Measurements from ENCODE around the gene NOS1AP.
A peak's percentile ranks its signal among the peaks of the same experiment; 100 is the strongest.

The NOS1AP gene

GRCh38 chr1:162147760-162148159 lies 78.3 kb downstream of the NOS1AP start:
- H3K27ac ChIP-seq (ENCODE audit: low read depth, low read length), result peak overlapping the region; percentile 78
- H3K27me3 ChIP-seq (ENCODE audit: control insufficient read depth, insufficient read depth, low read length), result peaks cover 10% of the 10 kb centered on the region; the same call in 1 of the 2 replicates
- no peaks in the 10 kb centered on the region for H3K9me3 ChIP-seq (ENCODE audit: control insufficient read depth, insufficient read depth, low read length)
- no peaks in the 10 kb centered on the region for H3K36me3 ChIP-seq (ENCODE audit: control insufficient read depth, insufficient read depth, low read length)
- H3K4me3 ChIP-seq (ENCODE audit: low read depth, low read length), result peak overlapping the region; percentile 14; the same call in 1 of the 2 replicates
- peaks cover 59% of the 10 kb centered on the region for H3K4me1 ChIP-seq (ENCODE audit: control insufficient read depth, insufficient read depth, low read length)
- no peak overlapping the region for H3K9ac ChIP-seq (ENCODE audit: low read depth, low read length)

GRCh38 chr1:162150112-162150511 lies 80.6 kb downstream of the NOS1AP start:
- Histone ChIP-seq H3K9me3 (ENCODE audit: control insufficient read depth, insufficient read depth, low read length) (no peaks in the 10 kb centered on the region), H3K4me1 (ENCODE audit: control insufficient read depth, insufficient read depth, low read length) (peaks cover 42% of the 10 kb centered on the region), H3K4me3 (ENCODE audit: low read depth, low read length) (no peak overlapping the region), H3K27ac (ENCODE audit: low read depth, low read length) (no peak overlapping the region), H3K27me3 (ENCODE audit: control insufficient read depth, insufficient read depth, low read length) (peaks cover 10% of the 10 kb centered on the region; the same call in 1 of the 2 replicates), H3K9ac (ENCODE audit: low read depth, low read length) (no peak overlapping the region), H3K36me3 (ENCODE audit: control insufficient read depth, insufficient read depth, low read length) (no peaks in the 10 kb centered on the region)

GRCh38 chr1:162151900-162152829 lies 82.7 kb downstream of the NOS1AP start:
- no peaks in the 10 kb centered on the region for H3K9me3 ChIP-seq (ENCODE audit: control insufficient read depth, insufficient read depth, low read length)
- H3K27me3 ChIP-seq (ENCODE audit: control insufficient read depth, insufficient read depth, low read length), result peaks cover 10% of the 10 kb centered on the region; the same call in 1 of the 2 replicates
- no peak overlapping the region for H3K27ac ChIP-seq (ENCODE audit: low read depth, low read length)
- peaks cover 23% of the 10 kb centered on the region for H3K4me1 ChIP-seq (ENCODE audit: control insufficient read depth, insufficient read depth, low read length)
- H3K9ac ChIP-seq (ENCODE audit: low read depth, low read length), result no peak overlapping the region
- H3K4me3 ChIP-seq (ENCODE audit: low read depth, low read length), result no peak overlapping the region
- H3K36me3 ChIP-seq (ENCODE audit: control insufficient read depth, insufficient read depth, low read length), result no peaks in the 10 kb centered on the region

DNA sequence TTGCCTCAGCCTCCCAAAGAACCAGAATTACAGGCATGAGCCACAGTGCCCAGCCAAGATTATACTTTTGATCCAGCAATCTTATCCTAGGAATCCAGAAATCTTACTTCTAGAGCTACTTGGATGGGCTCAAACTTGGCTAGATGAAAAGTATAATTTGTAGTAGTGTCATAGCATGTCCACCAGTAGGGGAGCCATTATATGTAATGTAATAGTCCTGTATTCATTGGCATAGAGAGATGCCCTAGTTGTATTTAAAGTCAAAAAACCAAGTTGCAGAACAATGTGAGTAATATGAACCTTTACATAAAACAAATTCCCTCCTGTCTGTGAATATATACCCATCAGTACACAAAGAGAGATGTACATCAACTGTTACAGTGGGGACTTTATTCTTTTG lies 83.9 kb downstream of the NOS1AP start:
- H3K27me3 ChIP-seq (ENCODE audit: control insufficient read depth, insufficient read depth, low read length), result peaks cover 7% of the 10 kb centered on the region; the same call in 1 of the 2 replicates
- no peaks in the 10 kb centered on the region for H3K36me3 ChIP-seq (ENCODE audit: control insufficient read depth, insufficient read depth, low read length)
- no peak overlapping the region for H3K9ac ChIP-seq (ENCODE audit: low read depth, low read length)
- no peaks in the 10 kb centered on the region for H3K9me3 ChIP-seq (ENCODE audit: control insufficient read depth, insufficient read depth, low read length)
- no peak overlapping the region for H3K4me3 ChIP-seq (ENCODE audit: low read depth, low read length)
- no peak overlapping the region for H3K27ac ChIP-seq (ENCODE audit: low read depth, low read length)
- H3K4me1 ChIP-seq (ENCODE audit: control insufficient read depth, insufficient read depth, low read length), result peaks cover 11% of the 10 kb centered on the region

DNA sequence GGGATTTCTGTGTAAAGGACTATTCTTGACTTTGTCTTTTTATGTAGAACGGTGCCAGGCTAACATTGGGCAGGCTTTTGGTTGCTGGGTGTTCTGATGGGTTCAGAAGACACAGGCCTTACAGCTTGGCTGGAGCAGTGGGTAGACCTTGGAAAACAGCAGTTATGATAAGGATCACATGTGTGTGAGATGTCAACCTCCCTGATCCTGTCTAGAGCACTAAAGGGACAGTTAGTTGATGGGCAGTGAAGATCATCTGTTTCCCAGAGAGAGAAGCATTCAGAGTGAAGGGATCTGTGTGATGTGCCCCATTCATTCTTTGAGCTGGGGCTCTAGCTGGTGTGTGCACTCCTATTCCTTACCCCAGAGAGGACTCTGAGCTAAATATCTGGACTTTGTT lies 88.0 kb downstream of the NOS1AP start:
- no peak overlapping the region for H3K27ac ChIP-seq (ENCODE audit: low read depth, low read length)
- H3K4me3 ChIP-seq (ENCODE audit: low read depth, low read length), result no peak overlapping the region
- H3K36me3 ChIP-seq (ENCODE audit: control insufficient read depth, insufficient read depth, low read length), result no peaks in the 10 kb centered on the region
- no peaks in the 10 kb centered on the region for H3K9me3 ChIP-seq (ENCODE audit: control insufficient read depth, insufficient read depth, low read length)
- no peaks in the 10 kb centered on the region; the same call in 1 of the 2 replicates for H3K4me1 ChIP-seq (ENCODE audit: control insufficient read depth, insufficient read depth, low read length)
- H3K9ac ChIP-seq (ENCODE audit: low read depth, low read length), result no peak overlapping the region
- no peaks in the 10 kb centered on the region for H3K27me3 ChIP-seq (ENCODE audit: control insufficient read depth, insufficient read depth, low read length)

DNA sequence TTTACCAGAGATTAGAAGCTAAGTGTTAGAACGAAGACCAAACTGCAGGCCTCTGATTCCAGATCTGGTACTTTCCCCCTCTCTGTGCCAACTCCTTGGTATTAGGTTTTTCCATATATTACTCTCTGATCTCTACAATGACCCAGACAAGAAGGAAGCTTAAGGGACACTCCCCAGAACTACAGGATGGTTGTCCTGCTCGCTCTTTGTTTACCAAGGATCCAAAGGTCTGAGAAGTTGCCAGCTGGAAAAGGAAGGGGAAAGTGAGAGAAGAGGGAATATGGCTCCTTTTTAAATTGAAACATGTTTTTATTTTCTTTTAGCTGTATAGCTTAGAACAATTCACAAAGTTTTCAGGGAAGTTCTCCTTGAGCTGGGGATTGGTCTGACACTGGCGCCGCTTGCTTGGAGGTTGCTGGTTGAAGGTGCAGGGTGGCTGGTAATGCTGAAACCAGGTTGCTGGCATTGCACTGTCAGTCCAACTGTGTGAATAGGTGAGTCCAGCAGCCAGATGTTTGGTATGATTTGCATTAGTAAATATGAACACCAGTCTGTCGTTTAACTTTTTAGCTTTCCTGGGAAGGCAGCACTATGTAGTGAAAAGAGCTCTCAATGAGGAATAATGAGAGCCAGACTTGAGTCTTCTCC lies 89.3 kb downstream of the NOS1AP start:
- H3K4me1 ChIP-seq (ENCODE audit: control insufficient read depth, insufficient read depth, low read length), result no peaks in the 10 kb centered on the region
- no peak overlapping the region for H3K27ac ChIP-seq (ENCODE audit: low read depth, low read length)
- no peak overlapping the region for H3K4me3 ChIP-seq (ENCODE audit: low read depth, low read length)
- no peaks in the 10 kb centered on the region for H3K36me3 ChIP-seq (ENCODE audit: control insufficient read depth, insufficient read depth, low read length)
- no peak overlapping the region for H3K9ac ChIP-seq (ENCODE audit: low read depth, low read length)
- H3K9me3 ChIP-seq (ENCODE audit: control insufficient read depth, insufficient read depth, low read length), result no peaks in the 10 kb centered on the region
- no peaks in the 10 kb centered on the region for H3K27me3 ChIP-seq (ENCODE audit: control insufficient read depth, insufficient read depth, low read length)

DNA sequence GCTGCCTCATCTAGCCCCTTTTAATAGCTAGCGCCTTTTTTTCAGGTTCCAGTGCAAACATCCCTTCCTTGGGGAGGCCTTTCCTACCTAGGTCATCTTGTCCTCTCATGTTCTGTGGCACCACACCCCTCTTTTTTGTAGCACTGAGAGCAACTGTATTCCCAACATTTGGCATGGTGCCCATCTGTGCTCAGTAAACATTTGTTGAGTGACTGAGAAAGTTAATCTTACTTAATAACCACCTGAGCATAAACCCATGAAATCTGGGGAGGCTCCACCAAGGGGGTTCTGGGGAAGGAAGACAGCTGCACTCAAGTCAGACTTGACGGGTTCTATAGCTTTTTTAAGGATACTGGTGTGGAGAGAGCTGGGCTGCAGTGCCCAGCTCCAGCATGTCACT lies 90.0 kb downstream of the NOS1AP start:
- no peaks in the 10 kb centered on the region for H3K27me3 ChIP-seq (ENCODE audit: control insufficient read depth, insufficient read depth, low read length)
- H3K36me3 ChIP-seq (ENCODE audit: control insufficient read depth, insufficient read depth, low read length), result no peaks in the 10 kb centered on the region
- no peak overlapping the region for H3K9ac ChIP-seq (ENCODE audit: low read depth, low read length)
- no peaks in the 10 kb centered on the region for H3K9me3 ChIP-seq (ENCODE audit: control insufficient read depth, insufficient read depth, low read length)
- H3K4me3 ChIP-seq (ENCODE audit: low read depth, low read length), result no peak overlapping the region
- H3K4me1 ChIP-seq (ENCODE audit: control insufficient read depth, insufficient read depth, low read length), result no peaks in the 10 kb centered on the region
- no peak overlapping the region for H3K27ac ChIP-seq (ENCODE audit: low read depth, low read length)

DNA sequence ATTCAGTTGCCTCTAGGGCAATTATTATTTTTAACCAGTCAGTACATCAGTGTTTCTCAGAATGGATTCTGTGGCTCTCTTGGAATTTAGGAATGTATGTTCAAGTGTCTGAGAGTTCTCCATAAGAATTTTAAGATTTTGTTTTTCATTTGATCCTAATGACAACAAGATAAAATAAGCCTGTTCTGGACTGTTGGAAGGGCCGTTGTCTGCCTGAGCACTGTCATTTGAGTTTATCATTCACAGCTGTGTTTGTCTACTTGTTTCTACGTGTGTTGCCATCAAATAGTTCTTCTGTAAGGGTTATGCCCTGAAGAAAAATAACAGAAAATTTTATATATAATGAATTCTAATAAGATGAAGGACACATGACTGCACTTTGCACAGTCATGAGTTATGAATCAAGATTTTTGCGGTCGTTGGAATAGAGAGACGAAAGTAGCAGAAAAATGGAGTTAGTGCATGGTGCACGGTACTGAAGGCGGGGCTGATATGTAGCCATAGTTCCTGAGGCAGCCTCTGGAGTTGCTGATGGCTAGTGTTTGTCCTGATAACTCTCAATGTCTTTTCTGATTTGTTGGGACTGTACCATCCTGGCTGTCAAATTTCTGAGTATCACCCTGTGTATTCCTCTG lies 92.5 kb downstream of the NOS1AP start:
- Histone ChIP-seq H3K4me1 (ENCODE audit: control insufficient read depth, insufficient read depth, low read length) (0 out of 2 replicates have a peak, but pooled peaks cover 5% of the 10 kb centered on the region), H3K4me3 (ENCODE audit: low read depth, low read length) (no peak overlapping the region), H3K36me3 (ENCODE audit: control insufficient read depth, insufficient read depth, low read length) (no peaks in the 10 kb centered on the region), H3K27ac (ENCODE audit: low read depth, low read length) (no peak overlapping the region), H3K9me3 (ENCODE audit: control insufficient read depth, insufficient read depth, low read length) (no peaks in the 10 kb centered on the region), H3K9ac (ENCODE audit: low read depth, low read length) (no peak overlapping the region), H3K27me3 (ENCODE audit: control insufficient read depth, insufficient read depth, low read length) (no peaks in the 10 kb centered on the region)

DNA sequence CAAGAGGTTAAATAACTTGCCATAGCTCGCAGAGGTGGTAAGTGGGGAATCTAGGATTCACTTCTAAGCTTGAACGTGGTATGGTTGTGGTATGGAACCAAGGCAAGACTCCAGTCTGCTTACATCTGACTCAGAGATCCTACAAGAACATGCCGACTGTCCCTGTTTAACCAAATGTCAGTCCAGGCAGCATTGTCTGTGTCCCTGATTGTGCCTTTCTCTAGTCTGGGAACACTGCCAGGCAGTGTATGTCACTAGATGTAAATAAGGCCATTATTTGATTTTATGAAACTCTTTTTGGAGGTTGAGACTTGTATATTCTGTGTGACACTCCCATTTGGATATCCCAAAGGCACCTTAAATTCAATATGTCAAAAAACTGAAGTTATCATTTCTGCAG lies 96.0 kb downstream of the NOS1AP start:
- Histone ChIP-seq H3K9ac (ENCODE audit: low read depth, low read length) (no peak overlapping the region), H3K27ac (ENCODE audit: low read depth, low read length) (no peak overlapping the region), H3K36me3 (ENCODE audit: control insufficient read depth, insufficient read depth, low read length) (no peaks in the 10 kb centered on the region), H3K9me3 (ENCODE audit: control insufficient read depth, insufficient read depth, low read length) (no peaks in the 10 kb centered on the region), H3K27me3 (ENCODE audit: control insufficient read depth, insufficient read depth, low read length) (no peaks in the 10 kb centered on the region), H3K4me1 (ENCODE audit: control insufficient read depth, insufficient read depth, low read length) (peaks cover 20% of the 10 kb centered on the region; the same call in 1 of the 2 replicates), H3K4me3 (ENCODE audit: low read depth, low read length) (no peak overlapping the region)

DNA sequence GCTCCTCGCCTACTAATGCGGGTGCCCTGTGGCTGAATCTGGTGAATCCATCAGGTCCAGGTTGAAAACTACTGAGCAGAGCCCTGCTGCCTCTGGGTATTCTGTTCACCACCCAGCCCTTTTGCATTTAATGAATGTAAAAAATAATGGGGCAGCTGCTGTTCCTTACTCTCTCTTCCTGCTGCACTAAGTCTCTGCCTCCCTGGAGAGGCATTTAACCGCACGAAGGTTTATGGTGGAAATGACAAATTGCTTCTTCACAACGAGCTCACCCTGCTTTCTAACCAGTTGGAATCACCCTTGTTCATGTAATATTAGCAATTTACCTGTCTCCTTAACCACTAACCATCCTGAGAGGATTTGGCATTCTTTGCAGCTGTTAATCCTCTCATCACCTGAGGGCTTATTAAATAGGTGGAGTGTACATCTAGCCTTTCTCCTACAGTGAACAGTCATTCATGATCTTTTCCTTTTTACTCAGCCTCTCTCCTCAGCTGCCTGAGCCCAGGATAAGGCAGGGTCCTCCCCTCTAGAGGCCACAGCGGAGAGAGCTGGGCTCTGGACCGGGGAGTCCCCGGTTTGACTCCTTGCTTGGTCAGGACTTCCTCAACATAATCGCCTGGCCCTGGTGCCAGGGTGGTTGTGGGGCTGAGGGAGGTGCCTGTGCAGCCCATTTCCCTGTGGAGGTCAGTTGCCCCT lies 97.6 kb downstream of the NOS1AP start:
- H3K4me3 ChIP-seq (ENCODE audit: low read depth, low read length), result no peak overlapping the region
- H3K27me3 ChIP-seq (ENCODE audit: control insufficient read depth, insufficient read depth, low read length), result no peaks in the 10 kb centered on the region
- H3K9me3 ChIP-seq (ENCODE audit: control insufficient read depth, insufficient read depth, low read length), result no peaks in the 10 kb centered on the region
- no peak overlapping the region; the same call in 1 of the 2 replicates for H3K9ac ChIP-seq (ENCODE audit: low read depth, low read length)
- H3K36me3 ChIP-seq (ENCODE audit: control insufficient read depth, insufficient read depth, low read length), result no peaks in the 10 kb centered on the region
- H3K27ac ChIP-seq (ENCODE audit: low read depth, low read length), result no peak overlapping the region
- H3K4me1 ChIP-seq (ENCODE audit: control insufficient read depth, insufficient read depth, low read length), result peaks cover 22% of the 10 kb centered on the region
